ENCODE data around the gene IFITM5. TPM values are rescaled to one million over a fixed set of nuclear protein-coding genes. Genes with fewer than 3 reads are reported as not detected.

Gene IFITM5
- total RNA-seq, 3 donors from 2014 or later = not detected

DNA sequence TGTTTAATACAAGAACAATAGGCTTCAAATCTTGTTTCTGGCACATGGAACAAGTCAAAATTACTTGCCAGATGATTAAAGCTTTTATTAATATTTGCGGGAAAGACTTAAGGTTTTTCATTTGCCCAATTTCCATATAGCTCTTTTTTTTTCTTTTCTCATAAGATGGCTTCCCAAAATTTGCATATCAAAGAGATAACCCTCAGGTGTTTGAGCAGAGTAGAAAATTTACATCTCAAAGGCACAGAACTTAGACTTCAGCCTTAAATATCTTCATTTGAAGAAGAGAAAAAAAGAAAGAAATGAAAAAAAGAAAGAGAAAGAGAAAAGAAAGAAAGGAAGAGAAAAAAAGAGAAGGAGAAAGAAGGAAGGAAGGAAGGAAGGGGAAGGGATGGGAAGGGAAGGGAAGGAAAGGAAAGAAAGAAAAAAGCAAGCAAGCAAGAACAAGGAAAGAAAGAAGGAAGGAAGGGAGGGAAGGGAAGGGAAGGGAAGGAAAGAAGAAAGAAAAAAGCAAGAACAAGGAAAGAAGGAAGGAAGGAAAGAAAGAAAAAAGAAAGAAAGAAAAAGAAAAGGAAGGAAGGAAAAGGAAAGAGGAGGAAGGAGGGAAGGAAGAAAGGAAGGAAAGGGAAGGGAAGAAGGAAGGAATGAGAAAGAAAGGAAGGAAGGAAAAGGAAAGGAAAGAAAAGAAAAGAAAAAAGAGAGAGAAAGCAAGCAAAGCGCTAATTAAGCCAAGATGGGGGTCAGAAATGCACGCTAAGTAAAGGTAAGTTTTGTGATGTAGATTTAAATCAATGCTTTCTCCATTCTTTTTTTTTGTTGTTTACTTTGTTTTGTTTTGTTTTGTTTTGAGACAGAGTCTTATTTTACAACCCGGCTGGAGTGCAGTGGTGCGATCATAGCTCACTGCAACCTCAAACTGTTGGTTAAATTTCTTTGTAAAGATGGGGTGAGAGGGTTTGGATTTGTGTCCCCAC lies 41.5 kb upstream of the IFITM5 start:
- intact Hi-C loops (cut with DNase I, micrococcal nuclease) = no loop called here
- Histone ChIP-seq H3K36me3 (ENCODE audit: low read depth) (no peaks in the 10 kb centered on the region), H3K4me3 (no peak overlapping the region), H3K4me1 (ENCODE audit: low read depth) (no peaks in the 10 kb centered on the region), H3K9me3 (no peaks in the 10 kb centered on the region)
- ATAC-seq (no peak), DNase-seq (no peak)
- TF ChIP-seq, protein P1, sequence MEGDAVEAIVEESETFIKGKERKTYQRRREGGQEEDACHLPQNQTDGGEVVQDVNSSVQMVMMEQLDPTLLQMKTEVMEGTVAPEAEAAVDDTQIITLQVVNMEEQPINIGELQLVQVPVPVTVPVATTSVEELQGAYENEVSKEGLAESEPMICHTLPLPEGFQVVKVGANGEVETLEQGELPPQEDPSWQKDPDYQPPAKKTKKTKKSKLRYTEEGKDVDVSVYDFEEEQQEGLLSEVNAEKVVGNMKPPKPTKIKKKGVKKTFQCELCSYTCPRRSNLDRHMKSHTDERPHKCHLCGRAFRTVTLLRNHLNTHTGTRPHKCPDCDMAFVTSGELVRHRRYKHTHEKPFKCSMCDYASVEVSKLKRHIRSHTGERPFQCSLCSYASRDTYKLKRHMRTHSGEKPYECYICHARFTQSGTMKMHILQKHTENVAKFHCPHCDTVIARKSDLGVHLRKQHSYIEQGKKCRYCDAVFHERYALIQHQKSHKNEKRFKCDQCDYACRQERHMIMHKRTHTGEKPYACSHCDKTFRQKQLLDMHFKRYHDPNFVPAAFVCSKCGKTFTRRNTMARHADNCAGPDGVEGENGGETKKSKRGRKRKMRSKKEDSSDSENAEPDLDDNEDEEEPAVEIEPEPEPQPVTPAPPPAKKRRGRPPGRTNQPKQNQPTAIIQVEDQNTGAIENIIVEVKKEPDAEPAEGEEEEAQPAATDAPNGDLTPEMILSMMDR (IDR thresholded peaks at IDR 0.05) = no peak

DNA sequence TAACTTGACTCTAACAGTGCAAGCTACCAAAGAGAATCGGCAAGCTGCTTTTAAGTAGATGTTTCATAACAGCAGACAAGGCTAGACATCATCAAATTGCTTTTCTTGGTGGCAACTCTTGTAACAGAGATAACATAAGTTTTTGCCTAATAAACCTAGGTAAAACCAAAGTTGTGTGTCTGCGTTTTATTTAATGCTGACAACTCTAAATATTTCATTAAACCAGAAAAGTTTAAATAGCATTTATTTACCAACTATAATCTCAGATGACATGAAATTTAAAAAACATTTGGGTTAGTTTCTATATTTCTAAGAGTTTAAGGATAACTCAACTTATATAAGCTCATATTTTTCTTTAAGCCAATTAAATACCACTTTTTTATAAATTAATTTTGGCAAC lies 40.6 kb upstream of the IFITM5 start:
- H3K4me1 ChIP-seq (ENCODE audit: low read depth) = no peaks in the 10 kb centered on the region
- TF ChIP-seq, protein P1 (IDR thresholded peaks at IDR 0.05) = no peak
- ATAC-seq (no peak), DNase-seq (no peak)
- H3K9me3 ChIP-seq = no peaks in the 10 kb centered on the region
- intact Hi-C loops (cut with DNase I, micrococcal nuclease) = no loop called here
- H3K36me3 ChIP-seq (ENCODE audit: low read depth) = no peaks in the 10 kb centered on the region
- no peak overlapping the region for H3K4me3 ChIP-seq

DNA sequence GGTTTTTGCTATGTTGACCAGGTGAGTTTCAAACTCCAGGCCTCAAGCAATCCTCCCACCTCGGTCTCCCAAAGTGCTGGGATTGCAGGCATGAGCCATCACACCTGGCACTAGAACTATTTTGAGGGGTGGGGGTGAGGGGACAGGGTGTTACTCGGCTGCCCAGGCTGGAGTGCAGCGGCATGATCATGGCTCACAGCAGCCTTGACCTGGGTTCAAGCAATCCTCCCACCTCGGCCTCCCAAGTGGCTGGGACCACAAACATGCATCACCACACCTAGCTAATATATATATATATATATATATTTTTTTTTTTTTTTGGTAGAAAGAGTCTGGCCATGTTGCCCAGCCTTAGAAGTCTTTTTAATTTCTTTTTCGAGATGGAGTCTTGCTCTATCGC lies 38.4 kb upstream of the IFITM5 start:
- peak in 1 of 3 donors; percentile 17 for DNase-seq
- intact Hi-C loops (cut with DNase I, micrococcal nuclease) = no loop called here
- Histone ChIP-seq H3K36me3 (ENCODE audit: low read depth) (no peaks in the 10 kb centered on the region), H3K9me3 (no peaks in the 10 kb centered on the region), H3K4me1 (ENCODE audit: low read depth) (no peaks in the 10 kb centered on the region), H3K4me3 (no peak overlapping the region)
- no peak for ATAC-seq
- TF ChIP-seq, protein P1 (IDR thresholded peaks at IDR 0.05) = no peak

DNA sequence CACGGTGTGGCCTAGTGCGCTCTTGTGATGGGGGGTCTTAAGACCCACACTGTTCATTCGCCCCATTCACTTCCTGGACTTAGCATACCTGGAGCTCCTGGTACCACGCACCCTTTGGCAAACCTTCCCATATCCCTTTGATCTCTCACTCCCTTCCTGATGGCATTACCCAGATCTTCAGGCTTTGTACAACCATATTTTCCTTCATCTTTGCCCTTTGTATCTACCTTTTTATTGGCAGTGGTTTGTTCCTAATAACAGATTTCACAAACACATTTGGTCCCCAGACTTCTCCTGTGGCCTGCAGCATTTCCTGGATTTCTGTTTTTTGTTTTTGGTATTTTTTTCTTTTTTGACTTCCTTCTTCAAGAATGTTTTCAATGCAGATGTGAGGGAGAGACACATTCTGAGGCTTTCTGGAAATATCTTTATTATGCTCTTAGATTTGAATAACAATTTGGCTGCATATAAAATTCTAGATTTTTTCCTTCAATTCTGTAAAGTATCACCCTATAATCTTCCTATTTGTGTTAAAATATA lies 37.4 kb upstream of the IFITM5 start:
- Histone ChIP-seq H3K4me3 (no peak overlapping the region), H3K9me3 (no peaks in the 10 kb centered on the region), H3K36me3 (ENCODE audit: low read depth) (no peaks in the 10 kb centered on the region), H3K4me1 (ENCODE audit: low read depth) (no peaks in the 10 kb centered on the region)
- intact Hi-C loops (cut with DNase I, micrococcal nuclease) = no loop called here
- TF ChIP-seq, protein P1 (IDR thresholded peaks at IDR 0.05) = no peak
- DNase-seq = peak in 1 of 3 donors; percentile 17
- ATAC-seq = peak; percentile 75

DNA sequence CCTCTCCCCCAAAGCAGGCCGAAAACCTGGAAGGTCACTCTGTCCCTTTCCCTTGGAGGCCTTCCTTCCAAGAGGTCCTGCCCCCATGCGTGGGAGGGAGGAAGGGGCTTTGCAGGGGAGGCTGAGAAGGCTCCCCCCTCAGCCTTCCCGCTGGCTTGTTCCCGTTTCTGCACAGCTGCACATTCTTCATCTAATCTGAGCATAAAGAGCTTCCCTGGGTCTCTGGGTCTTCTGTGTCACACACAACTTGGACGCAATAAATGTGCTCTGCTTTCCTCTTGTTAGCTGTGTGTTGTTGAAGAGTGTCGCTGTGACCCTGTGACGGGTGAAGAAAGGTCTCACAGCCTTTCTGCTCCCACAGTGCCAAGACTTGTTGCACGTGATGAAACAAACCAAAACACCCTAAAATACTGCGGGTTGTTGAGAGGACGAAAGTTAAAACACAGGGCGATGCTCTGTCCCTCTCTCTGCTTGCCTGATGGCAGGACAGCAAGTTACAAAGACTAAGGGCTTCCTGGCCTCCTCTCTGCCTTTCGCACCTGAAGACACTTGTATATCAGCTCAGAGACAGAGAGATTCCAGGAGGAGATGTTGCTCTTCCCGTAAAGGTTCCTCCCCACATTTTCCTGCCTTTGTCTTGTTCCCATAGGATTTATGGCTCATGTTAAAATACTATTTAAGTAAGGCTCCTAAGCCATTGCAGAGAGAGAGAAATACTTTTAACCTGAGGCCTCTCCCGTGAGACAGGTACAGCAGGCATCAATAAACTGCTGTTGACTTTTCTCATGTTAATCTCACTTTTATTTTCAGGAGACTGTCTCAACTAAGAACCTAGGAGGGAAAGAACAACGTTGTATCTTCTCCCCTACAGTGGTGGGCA lies 36.7 kb upstream of the IFITM5 start:
- Histone ChIP-seq H3K9me3 (no peaks in the 10 kb centered on the region), H3K4me1 (ENCODE audit: low read depth) (no peaks in the 10 kb centered on the region), H3K4me3 (no peak overlapping the region), H3K36me3 (ENCODE audit: low read depth) (no peaks in the 10 kb centered on the region)
- DNase-seq (peak in 1 of 3 donors; percentile 24), ATAC-seq (peak; percentile 87)
- TF ChIP-seq, protein P1 (IDR thresholded peaks at IDR 0.05) = no peak
- intact Hi-C loops (cut with DNase I, micrococcal nuclease) = no loop called here

Measured in mucosa of descending colon (tissue), 3 donors.